Fibroblast of skin of abdomen (primary cell): ENCODE measurements around the gene BDP1.
"Not testable (repeated sequence)": the region's sequence is repeated elsewhere in the genome, so short reads cannot be mapped to it uniquely, and the experiment has no call there.

Experiments used
- DNase-seq: peaks from one replicate; pipeline ENCODE4 v3.0.0-alpha.2; 2013

Gene BDP1

DNA sequence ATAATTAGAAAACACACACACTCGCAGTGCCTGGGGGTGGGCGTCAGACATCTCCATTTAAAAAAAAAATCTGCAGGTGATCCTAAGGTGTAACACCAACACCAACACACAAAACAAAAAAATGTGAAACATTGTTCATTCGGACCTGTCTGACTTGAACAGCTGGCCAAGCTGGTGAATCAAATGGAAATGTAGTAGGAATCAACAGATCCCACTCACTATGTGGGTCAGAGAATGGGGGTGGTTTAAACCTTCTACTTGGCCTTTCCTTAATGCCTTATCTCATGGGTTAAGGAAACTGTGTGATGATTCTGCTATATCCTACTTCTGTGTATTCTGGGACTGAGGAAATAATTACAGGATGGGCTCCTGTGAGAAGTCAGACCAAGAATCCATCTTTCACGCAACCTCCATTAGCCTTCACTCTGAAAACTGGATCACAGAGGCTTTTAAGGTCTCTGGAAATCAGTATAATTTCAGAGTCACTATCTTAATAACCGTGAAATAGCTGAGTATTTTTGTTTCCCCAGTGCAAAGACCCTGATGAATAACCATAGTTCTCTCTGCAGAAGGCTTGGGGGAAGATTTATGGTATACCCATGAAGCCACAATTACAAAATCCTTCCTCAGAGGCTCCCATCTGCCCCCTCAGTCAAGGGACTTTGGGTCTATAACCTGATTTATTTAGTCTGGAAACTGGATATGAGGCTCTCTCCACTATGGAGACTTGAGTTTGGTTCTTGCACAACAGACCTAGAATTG is 114.5 kb downstream of the BDP1 start:
- DNase-seq = no peak

DNA sequence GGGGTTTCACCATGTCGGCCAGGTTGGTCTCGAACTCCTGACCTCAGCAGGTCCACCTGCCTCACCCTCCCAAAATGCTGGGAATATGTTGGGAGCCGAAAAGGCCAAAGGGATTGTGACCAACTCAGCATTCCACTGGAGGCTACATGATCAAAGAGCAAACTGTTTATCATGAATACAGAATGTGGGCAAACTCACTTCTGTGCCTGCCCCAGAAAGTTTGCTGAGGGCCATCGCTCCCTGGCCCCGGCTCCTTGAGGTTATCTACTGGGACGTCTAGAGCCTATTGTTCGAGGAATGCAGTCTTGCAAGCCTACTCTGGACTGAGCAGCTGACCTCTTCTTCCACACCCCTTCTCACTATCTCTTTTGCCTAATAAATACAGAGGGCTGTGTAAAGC is 116.4 kb downstream of the BDP1 start:
- DNase-seq = not testable (repeated sequence)

DNA sequence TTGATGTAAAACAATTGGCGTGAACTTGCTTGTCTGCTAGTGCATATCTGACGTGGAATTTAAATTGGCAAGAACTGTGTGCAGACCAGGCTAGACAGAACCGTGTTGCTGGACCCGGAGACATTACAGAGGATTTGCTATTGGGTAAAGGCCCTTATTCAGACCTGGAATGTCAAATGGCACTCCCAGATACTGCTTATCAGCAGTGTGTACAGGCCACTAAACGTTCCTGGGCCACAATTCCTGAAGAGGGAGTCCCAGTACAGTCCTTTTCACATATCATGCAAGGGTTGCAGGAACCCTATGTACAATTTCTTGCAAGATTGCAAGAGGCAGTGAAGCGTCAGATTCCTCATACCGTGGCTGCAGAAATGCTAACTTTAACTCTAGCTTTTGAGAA is 118.1 kb downstream of the BDP1 start:
- no peak for DNase-seq

DNA sequence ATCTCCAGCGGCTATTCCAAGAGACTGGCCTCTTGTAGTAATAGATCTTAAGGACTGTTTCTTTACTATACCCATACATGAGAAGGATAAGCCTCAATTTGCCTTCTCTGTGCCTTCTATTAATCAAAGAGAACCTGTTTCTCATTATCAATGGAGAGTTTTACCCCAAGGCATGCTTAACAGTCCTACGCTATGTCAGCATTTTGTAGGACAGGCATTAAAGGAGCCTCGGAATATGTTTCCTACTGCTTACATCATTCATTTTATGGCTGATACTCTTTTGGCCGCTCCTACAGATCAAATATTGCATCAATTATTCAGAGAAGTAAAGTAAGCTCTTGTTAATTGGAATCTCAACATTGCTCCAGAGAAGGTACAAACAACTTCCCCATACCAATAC is 120.1 kb downstream of the BDP1 start:
- not testable (repeated sequence) for DNase-seq

DNA sequence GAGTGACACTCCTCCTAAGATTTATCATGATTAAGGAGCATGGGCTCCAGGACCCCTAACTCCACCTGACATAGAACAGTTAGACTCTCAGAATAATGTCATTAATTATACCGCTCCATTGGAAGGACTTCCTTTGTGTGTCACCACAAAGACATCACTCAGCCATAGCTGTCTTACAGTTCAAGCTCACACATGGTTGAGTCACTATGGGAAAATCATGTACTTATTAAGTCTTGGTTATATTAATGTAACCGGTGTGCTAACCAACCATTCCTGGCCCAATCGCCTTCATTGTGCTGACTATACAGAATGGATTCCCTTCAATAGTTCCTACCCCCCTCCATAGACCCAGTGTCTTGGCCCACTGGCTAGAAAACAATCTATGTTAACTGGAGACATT is 120.8 kb downstream of the BDP1 start:
- peak; percentile 10 for DNase-seq

DNA sequence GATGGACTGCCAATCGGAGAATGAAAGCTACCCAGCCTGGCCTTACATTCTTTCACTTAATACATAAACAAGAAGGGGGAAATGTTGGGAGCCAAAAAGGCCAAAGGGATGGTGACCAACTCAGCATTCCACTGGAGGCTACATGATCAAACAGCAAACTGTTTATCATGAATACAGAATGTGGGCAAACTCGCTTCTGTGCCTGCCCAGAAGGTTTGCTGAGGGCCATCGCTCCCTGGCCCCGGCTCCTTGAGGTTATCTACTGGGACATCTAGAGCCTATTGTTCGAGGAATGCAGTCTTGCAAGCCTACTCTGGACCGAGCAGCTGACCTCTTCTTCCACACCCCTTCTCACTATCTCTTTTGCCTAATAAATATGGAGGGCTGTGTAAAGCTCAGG is 122.4 kb downstream of the BDP1 start:
- not testable (repeated sequence) for DNase-seq

DNA sequence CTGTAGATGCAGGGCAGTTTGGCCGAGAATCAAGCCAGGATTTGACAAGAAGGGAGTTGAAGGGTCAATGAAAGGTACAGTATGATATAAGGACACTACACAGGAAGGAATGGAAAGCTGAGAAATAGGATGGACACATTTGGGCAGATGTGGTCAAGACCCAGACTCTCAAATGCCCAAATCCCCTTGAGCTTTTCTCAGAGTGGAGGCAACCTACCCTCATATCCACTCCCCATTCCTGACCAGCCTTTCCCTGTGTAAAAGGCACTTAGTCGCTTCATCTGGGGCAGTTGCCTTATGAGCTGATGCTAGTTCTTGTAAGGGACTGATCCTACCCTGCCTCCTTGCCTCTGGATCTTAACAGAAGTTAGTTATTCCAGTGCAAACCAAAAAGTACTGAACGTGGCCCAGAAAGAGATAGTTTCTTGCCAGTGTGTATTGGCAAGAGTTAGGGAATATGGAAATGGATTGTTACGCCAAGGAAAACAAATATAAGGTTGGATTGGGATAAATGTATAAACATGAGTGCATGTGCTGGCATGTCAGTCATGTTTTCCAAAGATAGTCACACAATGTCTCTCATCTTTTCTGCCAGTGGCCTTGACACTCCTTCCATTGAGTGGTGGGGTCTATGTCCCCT is 127.6 kb downstream of the BDP1 start:
- no peak for DNase-seq

DNA sequence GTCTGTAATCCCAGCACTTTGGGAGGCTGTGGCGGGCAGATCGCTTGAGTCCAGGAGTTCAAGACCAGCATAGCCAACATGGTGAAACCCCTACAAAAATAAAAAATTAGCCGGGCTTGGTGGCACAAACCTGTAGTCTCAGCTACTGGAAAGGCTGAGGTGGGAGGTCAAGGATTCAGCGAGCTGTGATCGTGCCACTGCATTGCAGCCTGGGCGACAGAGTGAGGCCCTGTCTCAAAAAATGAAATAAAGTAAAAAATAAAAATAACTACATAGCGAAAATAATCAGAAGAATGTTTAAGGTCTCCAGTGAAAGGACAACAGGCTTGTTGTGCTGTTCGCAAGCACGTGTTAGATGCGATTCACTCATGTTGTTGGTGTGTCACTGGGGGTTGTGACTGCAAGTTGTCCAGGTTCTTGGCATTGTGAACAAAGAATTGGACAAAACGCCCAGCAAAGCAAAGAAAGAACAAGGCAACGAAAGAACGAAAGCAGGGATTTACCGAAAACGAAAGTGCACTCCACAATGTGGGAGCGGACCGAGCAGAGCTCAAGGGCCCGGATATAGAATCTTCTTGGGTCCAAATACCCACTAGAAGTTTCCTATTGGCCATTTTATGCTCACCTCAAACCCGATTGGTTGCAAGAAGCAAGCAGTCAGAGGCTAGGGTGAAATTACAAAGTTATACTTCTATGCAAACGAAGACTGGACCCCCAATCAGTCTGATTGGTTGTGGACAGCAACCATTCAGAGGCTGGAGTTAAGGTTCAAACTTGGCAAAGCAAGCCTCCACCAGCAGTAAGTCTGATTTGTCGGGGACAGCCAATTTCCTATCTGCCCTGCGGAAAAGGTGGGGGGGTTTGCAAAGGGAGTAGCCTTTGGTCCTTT is 130.8 kb downstream of the BDP1 start:
- DNase-seq = peak; percentile 28

DNA sequence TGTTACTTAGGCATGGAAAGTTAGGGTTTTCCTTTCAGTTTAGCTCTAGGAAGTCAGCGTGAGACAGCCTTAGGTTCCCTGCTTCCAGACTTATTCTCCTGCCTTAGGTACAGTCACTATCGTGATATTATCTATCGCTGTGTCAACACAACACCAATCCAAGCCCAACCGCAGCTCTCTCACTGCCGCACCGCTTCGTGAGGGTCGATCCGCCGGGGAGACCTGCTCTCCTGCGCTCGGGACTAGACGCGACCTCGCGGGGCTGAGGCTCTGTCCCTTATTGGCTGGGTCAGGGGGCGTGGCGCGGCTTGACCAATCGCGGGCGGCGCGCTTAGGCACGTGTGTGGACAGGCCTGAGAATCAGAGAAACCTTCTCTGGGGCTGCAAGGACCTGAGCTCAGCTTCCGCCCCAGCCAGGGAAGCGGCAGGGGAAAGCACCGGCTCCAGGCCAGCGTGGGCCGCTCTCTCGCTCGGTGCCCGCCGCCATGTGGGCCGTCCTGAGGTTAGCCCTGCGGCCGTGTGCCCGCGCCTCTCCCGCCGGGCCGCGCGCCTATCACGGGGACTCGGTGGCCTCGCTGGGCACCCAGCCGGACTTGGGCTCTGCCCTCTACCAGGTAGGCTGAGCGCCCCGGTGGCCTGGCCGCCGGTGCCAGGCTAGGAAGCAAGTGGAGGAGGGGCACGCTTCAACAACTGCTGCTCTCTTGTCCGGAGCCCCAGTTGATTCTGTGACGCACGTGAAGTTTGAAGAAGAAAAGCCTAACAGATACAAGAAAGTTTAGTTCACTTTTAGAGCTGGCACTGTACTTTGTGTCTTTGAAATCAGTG is 131.7 kb downstream of the BDP1 start, which contains the start of gene MCCC2:
TSS of gene MCCC2 (plus strand) at position 400 of the 825 bp plus-strand sequence. CDS start at position 486, 86 bp downstream.
- peak; percentile 96 for DNase-seq

DNA sequence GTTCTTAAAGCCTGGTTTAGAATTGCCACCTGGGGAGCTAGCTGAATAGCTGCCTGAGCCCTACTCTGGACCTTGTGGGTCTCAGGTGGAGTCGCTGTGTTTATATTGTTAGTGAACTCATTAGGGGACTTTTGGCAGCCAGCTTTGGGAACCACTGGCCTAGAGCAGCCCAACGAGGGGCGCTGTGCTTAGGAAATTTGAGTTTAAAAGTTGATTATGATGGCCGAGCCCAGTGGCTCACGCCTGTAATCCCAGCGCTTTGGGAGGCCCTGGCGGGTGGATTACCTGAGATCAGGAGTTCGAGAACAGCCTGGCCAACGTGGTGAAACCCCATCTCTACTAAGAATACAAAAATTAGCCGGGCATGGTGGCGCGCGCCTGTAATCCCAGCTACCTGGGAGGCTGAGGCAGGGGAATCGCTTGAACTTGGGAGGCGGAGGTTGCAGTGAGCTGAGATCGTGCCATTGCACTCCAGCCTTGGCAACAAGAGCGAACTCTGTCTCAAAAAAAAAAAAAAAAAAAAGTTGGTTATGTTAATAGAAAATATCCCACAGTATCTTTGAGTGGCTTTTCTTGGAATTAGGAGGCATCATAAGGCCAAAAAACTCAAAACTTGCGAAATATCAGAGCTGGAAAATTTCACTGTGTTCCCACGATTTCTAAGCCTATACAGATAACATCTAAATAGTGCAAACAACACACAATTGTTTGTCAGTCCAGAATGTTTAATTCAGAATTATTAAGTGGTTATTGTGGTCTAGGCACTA is 132.5 kb downstream of the BDP1 start:
- DNase-seq = no peak

DNA sequence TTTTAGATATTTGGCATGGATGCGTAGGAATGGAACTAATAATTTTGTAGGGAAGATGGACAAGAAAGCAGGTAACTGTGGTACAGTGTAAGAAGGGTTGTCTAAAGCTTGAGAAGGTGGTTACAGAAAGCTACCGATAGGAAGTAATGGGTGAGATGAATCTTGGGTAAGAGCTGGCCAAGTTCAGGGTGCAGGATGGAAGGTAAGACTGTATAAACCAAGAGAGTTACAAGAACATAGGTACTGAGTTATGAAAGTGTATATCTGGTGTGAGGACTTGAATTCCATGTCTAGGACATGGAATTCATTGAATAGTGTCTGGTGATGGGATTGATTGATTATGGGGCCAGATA is 133.1 kb downstream of the BDP1 start:
- no peak for DNase-seq

DNA sequence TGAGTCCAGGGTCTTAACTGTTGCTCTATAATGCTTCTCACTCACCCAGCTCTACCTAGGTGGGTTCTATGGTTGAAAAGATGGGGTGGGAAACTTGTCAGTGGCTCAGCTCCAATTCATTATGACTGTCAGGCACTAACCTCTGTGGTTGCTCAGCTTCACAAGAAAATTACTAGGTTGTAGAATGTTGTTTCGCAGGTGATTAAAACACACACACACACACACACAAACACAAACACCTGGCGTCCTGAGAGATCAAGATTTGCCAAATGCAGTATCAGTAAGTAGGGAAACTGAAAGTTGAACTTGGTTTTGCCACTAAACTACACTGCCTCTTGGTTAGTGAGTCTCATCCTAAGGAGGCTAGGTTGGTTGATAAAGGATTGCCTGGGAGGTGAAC is 134.5 kb downstream of the BDP1 start:
- DNase-seq = no peak

DNA sequence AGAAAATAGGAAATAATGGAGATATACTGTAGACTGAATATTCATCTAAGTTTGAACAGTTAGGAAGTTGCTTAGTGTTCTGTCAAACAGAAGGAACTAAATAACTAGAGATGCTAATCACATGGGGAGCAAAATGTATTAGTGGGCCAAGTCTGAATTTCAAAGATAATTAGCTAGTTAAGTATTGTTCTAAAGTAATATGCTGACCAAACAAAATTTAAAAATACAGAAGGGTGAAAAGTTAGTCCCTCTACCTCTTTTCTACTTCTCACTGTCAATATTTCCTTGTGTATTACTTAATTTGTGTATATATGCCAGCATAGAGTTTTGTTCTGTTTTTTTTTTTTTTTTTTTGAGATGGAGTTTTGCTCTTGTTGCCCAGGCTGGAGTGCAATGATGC is 135.6 kb downstream of the BDP1 start:
- DNase-seq = no peak

DNA sequence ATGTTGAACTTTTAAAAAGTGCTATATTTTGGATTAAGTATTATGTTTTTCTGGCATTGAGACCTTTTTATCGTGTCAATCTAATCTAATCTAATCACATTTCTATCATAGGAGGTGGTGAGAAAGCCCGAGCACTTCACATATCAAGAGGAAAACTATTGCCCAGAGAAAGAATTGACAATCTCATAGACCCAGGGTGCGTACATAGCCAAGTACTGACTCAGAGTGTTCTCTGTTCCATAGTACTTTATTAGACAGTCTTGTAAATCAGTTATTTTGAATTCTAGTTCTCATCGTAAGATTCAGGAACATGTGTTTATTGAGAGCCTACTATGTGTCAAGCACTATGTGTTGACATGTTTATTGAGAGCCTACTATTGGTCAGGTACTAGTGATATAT is 140.7 kb downstream of the BDP1 start:
- no peak for DNase-seq

DNA sequence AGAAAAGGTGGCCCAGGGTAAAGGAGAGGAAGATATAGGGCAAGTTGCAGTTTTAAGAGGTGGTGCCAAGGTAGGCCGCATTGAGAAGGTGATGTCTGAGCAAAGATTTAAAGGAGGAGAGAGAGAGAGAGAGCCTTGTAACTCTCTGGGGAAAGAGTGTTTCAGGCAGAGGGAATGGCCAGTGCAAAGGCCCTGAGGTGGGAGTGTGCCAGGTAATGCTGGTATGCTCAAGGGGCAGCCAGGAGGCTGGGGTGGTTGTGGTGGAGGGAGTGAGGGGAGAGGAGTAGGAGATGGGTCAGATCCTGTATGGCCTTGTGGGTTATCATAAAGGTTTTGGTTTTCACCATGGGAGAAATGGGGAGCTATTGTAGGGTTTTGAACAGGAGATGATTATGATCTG is 141.6 kb downstream of the BDP1 start:
- no peak for DNase-seq

DNA sequence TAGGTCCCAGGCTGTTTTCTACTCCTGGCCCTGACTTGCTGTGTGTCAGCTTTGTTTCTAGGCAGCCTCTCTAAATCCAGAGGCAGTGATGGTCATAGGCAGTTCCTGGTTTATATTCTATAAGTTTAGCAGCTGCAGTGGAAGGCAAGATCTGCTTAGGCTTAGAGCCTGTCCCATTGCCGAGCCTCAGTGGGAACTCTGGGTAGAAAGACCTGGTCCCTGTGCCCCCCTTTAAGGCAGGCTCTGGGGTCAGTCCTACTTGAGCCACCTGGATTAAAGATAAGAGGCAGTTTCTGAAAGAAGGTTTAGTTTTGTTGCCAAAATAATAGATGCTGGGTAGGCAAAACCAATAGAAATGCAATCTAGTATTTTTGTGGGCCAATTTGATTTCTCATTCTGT is 145.3 kb downstream of the BDP1 start:
- DNase-seq = no peak

DNA sequence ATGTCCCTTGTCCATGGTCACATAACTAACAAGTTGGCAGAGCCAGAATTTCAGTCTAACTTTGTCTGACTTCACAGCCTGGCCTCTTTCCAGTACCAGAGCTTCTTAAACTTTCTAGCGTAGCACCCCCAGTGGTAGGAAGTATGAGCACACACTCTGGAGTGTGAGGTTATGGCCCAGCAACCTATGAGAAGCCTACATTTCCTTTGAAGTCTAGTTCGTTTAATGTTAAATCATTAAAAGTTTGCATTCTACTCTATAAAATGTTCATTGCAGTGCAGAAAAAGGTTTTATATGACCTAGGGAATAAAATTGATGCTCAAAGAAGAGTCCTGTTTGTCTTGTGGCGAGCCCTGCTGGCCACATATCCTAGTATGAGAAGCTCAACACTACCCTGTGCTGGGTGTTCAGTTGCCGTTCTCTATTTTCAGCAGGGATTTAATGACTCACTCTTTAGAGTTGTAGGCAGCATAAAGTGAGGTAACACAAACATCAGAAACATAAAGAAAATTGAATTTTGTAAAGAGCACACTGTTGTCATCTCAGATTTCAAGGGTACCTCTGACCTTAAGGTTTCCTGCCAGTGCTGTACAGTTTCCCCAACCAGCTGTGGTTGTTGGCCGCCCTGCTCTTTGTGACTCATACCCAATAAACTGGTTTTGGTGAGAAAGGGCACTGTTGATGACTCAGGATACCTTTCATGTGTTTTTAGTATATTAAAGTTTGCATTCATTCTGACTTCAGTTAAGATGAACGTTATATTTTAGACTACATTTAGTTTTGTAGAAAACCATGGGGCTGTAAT is 146.0 kb downstream of the BDP1 start:
- peak; percentile 87 for DNase-seq

DNA sequence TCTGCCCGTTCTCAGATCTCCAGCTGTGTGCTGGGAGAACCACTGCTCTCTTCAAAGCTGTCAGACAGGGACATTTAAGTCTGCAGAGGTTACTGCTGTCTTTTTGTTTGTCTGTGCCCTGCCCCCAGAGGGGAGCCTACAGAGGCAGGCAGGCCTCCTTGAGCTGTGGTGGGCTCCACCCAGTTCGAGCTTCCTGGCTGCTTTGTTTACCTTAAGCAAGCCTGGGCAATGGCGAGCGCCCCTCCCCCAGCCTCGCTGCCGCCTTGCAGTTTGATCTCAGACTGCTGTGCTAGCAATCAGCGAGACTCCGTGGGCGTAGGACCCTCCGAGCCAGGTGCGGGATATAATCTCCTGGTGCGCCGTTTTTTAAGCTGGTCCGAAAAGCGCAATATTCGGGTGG is 154.5 kb downstream of the BDP1 start:
- DNase-seq = not testable (repeated sequence)

DNA sequence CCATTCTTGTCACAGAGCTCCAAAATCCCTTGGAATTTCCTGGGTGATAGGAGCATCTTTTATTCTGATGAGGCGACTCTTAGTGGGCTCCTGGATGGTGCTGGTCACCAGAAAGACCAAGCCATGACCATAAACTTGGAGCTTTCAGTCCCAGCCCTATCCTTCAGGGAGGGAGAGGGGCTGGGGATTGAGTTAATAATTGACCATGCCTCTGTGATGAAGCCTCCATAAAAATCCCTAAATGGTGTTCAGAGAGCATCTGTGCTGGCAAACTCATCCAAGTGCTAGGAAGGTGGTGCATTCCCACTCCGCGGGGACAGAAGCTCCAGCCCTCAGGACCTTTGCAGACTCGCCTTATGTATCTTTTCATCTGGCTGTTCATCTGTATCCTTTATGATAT is 160.4 kb downstream of the BDP1 start:
- DNase-seq = no peak
